Activated CD8-positive, alpha-beta memory T cell treated with anti-CD3 and anti-CD28 coated beads for 24 hours (primary cell): ENCODE data around the gene EGLN2.
"Not testable (repeated sequence)": the region's sequence is repeated elsewhere in the genome, so short reads cannot be mapped to it uniquely, and the experiment has no call there.

Source experiments
- DNase-seq: peaks from one replicate; pipeline ENCODE4 v3.0.0-alpha.2; 2020

Gene EGLN2

GRCh38 chr19:40776932-40777644 is 21.9 kb upstream of the EGLN2 start:
- DNase-seq = peak; percentile 92

GRCh38 chr19:40777645-40777936 is 21.4 kb upstream of the EGLN2 start:
- DNase-seq = no peak

DNA sequence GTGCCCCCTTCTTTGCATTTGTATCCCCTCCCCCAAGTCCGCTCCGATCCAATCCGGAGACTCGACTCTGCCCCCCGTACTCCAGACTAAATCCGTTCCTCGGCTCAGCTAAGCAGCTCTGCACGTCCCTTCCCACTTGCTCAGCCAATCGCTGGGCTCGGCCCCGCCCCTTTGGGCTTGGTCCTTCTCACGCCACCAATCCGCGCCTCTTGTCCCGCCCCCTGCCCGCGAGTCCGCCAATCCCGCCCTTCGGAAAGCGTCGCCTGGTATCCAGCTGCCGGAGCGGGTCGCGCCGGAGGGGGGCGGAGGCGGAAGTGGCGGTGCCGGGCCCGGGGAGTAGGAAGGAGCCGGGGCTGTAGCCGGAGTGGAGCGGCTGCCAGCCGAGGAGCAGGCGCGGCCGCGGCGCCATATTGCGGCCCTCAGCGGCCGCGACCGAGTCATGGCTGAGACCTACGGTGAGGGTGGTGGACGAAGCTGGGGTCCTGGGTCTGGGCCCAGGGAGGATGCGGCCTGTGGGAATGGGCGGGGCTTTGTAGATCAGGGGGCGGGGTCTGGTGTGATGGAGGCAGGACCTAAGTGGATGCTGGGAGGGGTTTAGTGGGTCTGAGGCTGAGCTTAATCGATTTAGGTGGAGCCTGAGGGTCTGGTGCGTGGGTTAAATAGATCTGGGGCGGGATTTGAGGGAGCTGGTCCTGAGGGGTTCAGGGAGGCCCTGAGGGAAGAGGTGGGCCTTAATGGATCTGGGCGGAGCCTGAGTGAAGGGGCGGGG is 20.9 kb upstream of the EGLN2 start, which contains the start of gene RAB4B:
RAB4B (plus strand) TSS at position 311 of the 769 bp plus-strand sequence; CDS start at position 440, 129 bp downstream.
- DNase-seq = peak; percentile 99

DNA sequence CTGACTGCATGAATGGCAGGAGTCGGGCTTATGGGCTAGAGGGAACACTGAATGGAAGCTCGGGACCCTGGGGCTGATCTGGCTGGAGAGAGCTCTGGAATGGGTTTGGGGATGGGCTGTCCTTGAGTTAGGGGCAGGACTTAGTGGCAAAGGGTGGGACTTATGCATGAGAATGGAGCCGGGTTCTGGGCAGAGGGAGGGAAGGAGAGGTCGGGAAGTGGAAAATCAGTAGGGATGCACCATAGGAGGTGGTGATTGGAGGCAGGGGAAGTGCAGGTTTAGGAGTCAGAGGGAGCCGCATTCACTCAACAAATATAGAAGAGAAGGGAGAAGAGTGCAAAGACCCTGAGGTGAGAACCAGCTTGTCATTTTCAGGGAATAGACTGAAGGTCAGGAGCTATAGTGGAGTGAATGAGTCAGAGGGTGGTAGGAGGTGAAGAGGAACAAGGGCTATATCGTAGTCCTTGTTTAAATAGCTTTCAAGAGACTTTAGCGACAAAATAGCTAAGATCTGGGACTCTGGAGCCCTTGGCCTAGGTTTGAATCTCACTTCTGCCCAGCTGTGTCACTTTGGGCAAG is 20.2 kb upstream of the EGLN2 start:
- no peak for DNase-seq

- DNase-seq = no peak
Measured at GRCh38 chr19:40780582-40780981, 18.4 kb upstream of the EGLN2 start.

GRCh38 chr19:40781140-40781539 is 17.9 kb upstream of the EGLN2 start:
- DNase-seq = no peak

DNA sequence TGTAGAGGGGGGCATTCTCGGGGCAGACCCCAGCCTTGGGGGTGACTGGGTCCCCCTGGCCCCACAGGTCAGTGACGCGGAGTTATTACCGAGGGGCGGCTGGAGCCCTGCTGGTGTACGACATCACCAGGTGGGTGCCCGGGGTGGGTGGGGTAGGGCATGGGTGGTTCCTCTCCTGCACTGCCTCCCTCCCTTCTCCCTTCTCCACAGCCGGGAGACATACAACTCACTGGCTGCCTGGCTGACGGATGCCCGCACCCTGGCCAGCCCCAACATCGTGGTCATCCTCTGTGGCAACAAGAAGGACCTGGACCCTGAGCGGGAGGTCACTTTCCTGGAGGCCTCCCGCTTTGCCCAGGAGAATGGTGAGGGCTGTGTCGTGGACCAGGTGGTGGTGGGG is 15.3 kb upstream of the EGLN2 start:
- no peak for DNase-seq

DNA sequence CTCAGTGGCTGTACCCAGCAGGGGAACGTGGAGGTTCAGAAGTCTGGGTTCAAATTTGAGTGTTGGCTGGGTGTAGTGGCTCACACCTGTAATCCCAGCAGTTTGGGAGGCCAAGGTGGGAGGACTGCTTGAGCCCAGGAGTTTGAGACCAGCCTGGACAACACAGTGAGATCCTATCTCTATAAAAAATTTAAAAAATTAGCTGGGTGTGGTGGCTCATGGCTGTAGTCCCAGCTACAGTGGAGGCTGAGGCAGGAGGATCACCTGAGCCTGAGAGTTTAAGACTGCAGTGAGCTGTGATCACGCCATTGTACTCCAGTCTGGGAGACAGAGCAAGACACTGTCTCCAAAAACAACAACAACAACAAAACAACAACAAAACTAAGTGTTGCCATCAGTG is 14.8 kb upstream of the EGLN2 start:
- DNase-seq = not testable (repeated sequence)

GRCh38 chr19:40785526-40785925 is 13.5 kb upstream of the EGLN2 start:
- DNase-seq = no peak

GRCh38 chr19:40786060-40787037 is 12.6 kb upstream of the EGLN2 start:
- DNase-seq = no peak

DNA sequence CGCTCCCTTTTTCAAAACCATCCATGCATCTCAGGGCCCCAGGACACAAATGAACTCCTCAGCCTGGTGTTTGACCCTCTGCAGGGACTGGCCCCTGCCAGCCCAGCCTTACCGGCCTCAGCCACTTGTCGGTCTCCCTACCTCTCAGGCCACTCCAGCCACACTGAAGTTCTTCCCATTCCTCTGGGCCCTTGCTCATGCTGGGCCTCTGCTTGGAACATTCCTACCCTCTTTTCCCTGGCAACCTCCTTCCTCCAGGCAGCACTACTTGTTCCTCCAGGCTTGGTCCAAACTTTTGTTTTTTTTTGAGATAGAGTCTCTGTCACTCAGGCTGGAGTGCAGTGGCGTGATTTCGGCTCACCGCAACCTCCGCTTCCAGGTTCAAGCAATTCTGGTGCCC is 7.6 kb upstream of the EGLN2 start:
- DNase-seq = no peak

DNA sequence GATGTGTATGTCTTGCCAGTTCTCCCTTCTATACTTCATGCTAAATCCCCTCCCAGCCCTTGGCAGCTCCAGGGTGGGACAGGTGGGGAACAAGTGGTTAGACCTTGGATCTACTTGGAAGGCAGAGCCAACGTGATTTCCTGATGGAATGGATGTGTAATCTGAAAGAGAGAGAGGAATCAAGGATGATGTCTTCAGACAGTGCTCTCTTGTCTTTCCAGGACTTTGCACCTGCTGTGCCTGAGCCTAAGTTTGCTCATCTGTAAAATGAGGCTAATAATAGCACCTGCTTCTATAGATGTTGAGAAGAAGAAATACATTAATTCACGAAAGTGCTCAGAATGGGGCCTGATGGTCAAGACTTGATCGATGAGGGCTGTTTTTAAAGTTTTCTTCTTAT is 7.0 kb upstream of the EGLN2 start:
- DNase-seq = no peak

DNA sequence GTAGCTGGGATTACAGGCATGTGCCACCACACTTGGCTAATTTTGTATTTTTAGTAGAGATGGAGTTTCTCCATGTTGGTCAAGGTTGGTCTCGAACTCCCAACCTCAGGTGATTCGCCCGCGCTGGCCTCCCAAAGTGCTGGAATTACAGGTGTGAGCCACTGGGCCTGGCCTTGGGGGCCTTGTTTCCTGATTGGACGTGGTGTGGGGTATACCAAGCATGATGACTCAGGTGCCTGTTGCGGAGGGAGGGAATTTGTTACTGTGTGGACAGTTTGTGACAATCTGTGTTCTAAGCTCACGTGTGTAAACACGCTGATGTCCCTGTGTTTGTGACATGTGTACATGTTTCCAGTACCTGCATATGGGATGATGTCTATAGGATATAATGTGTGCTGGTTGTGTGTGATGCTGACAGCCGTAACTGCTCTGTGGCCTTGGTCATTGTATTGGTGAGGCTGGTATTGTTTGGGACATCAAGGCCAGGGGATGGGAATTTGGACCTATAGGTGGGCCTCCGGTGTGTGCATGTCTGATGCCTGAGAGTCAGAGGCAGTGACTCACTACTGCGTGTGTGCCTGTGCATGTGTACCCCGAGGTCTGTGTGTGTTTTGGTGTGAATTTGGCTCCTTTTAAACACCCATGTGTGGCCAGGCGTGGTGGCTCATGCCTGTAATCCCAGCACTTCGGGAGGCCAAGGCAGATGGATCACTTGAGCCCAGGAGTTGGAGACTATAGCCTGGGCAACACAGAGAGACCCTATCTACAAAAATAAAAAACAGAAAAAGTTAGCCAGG is 1.6 kb upstream of the EGLN2 start:
- DNase-seq = no peak

DNA sequence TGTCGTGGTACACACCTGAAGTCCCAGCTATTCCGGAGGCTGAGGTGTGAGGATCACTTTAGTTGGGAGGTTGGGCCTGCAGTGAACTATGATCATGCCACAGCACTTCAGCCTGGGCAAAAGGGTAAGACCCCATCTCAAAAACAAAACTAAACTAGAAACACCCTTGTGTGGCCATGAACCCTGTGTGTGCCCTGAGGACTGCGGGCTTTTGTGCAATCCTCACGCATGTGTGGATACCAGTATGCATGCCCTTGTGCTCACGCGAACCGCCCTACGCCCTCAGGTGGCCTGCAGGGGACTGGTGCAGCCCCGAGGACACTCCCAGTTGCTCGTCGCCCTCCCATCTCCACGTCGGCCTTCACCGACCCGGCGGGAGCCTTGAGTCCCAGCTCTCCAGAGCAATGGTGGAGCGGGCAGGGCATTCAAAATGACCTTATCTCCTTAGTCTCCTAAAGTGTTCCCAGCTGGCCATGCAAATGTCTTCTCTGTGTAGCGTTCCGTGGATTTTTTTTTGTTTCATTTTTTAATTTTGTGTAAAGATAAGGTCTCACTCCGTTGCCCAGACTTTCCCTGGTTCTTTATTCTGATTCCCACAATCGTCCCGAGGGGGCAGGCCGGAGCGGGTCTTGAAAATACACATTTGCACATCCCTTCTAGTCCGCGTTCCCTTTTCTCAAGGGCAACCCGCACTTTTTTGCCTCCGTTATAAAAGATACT is 868 bp upstream of the EGLN2 start:
- peak; percentile 83 for DNase-seq

DNA sequence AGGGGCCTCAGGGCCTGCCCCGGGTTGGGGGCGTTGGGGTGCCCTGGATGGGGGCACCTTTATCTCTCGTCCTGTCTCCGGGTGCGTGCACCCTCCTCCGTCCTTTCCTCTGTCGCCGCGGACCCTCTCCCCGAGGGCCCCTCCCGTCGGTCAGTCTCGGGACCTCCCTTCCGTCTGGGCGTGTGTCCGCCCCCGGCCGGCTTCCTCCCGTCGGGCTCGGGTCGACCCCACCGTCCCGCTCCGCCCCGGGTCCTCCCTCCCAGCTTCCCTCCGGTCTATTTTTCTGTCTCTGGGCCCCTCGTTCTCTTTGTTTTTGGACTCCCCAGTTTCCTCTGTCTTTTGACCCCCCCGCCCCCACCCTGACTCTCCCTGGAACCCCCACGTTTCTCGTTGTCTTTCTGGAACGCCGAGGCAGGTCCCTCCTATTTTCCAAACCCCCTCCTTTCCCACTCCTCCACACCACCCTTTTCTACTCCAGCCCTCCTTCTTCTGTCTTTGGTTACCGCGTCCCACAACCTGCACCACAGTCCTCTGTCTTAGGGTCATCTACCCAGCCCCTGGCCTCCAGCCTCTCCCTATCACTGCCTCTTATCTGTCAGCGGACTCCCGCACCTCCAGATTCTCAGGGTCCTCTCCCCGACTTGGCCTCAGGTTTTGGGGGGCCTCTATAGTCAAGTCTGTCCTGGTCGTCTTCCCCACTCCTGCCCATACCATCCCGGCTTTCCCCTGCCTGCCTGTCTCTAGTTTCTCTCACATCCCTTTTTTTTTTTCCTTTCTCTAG is 757 bp downstream of the EGLN2 start:
- DNase-seq = no peak

- no peak for DNase-seq
Measured at GRCh38 chr19:40800339-40800996, 1.5 kb downstream of the EGLN2 start.

DNA sequence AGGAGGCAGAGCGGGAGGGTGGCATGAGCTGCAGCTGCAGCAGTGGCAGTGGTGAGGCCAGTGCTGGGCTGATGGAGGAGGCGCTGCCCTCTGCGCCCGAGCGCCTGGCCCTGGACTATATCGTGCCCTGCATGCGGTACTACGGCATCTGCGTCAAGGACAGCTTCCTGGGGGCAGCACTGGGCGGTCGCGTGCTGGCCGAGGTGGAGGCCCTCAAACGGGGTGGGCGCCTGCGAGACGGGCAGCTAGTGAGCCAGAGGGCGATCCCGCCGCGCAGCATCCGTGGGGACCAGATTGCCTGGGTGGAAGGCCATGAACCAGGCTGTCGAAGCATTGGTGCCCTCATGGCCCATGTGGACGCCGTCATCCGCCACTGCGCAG is 2.0 kb downstream of the EGLN2 start:
- no peak for DNase-seq

DNA sequence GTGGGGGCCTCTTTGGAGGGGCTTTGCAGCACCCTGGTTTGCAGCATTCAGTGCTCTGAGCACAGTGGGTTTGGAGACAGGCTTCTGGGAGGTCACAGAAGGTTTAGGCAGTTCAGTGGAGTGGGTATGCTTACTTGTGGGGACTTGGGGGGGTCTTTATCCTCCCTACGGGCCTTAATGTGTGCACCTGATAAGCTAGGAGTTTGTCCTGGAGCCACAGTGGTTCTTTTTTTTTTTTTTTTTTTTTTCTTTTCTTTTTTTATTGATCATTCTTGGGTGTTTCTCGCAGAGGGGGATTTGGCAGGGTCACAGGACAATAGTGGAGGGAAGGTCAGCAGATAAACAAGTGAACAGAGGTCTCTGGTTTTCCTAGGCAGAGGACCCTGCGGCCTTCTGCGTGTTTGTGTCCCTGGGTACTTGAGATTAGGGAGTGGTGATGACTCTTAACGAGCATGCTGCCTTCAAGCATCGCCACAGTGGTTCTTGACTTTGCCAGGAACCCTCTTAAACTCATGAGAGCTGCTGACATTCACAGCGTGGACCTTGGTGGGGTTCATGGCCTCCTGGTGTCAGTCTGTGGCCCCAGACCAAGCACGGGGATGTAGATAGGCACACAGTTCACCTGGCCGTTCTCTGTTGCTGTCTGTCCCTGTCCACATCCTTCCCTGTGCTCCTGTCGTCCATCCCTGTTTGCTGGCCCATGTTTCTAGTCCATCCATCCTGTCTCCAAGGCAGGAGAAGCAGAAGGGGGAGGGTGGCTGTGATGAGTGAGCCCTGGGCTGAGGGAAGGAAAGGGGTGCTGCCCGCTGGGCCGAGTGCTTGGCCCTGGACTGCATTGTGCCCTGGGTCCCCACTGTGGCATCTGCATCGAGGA is 2.7 kb downstream of the EGLN2 start:
- no peak for DNase-seq
